ENCODE measurements around the gene NIFK. TPM values are rescaled to one million over a fixed set of nuclear protein-coding genes. Genes with fewer than 3 reads are reported as not detected.
"Not testable (repeated sequence)": the region's sequence is repeated elsewhere in the genome, so short reads cannot be mapped to it uniquely, and the experiment has no call there.

Gene NIFK
- total RNA-seq, 2 donors from 2014 or later: 30.2 to 31.9 TPM

- DNase-seq: peak; percentile 96 to 97 (median 97)
- Mint-ChIP-seq H3K36me3 (ENCODE audit: low read depth) (no peaks in the 10 kb centered on the region), H3K4me1 (peaks cover 20% of the 10 kb centered on the region), H3K27ac (peak within 1 kb of the TSS; percentile 97), H3K4me3 (peak within 1 kb of the TSS; percentile 99), H3K27me3 (no peaks in the 10 kb centered on the region)
- H3K9me3 ChIP-seq (ENCODE audit: control insufficient read depth, low read length, poor library complexity, severe bottlenecking): no peaks in the 10 kb centered on the region
- peak; percentile 99 for ATAC-seq
These were observed 18.8 kb upstream of the NIFK start, which contains the start of gene TSN for GRCh38 chr2:121755237-121756111. TSN (plus strand) TSS chr2:121755651; CDS start chr2:121755780, 129 bp downstream.

- peak overlapping the region; percentile 99 for H3K4me3 Mint-ChIP-seq
- H3K9me3 ChIP-seq (ENCODE audit: control insufficient read depth, low read length, poor library complexity, severe bottlenecking): no peaks in the 10 kb centered on the region
- DNase-seq: no peak
- peak overlapping the region; percentile 97 for H3K27ac Mint-ChIP-seq
- H3K27me3 Mint-ChIP-seq: no peaks in the 10 kb centered on the region
- H3K36me3 Mint-ChIP-seq (ENCODE audit: low read depth): no peaks in the 10 kb centered on the region
- ATAC-seq: no peak
- H3K4me1 Mint-ChIP-seq: peaks cover 20% of the 10 kb centered on the region
These were observed 18.2 kb upstream of the NIFK start for GRCh38 chr2:121754851-121755236.

GRCh38 chr2:121748202-121748601 lies 11.5 kb upstream of the NIFK start:
- no peaks in the 10 kb centered on the region for H3K36me3 Mint-ChIP-seq (ENCODE audit: low read depth)
- no peak overlapping the region for H3K27ac Mint-ChIP-seq
- H3K27me3 Mint-ChIP-seq: peaks cover 7% of the 10 kb centered on the region
- no peak for DNase-seq
- no peaks in the 10 kb centered on the region for H3K4me1 Mint-ChIP-seq
- no peak overlapping the region for H3K4me3 Mint-ChIP-seq
- H3K9me3 ChIP-seq (ENCODE audit: control insufficient read depth, low read length, poor library complexity, severe bottlenecking): no peaks in the 10 kb centered on the region
- no peak for ATAC-seq

GRCh38 chr2:121746071-121746578 lies 9.4 kb upstream of the NIFK start:
- H3K27me3 Mint-ChIP-seq: peaks cover 7% of the 10 kb centered on the region
- H3K27ac Mint-ChIP-seq: no peak overlapping the region
- no peaks in the 10 kb centered on the region for H3K4me1 Mint-ChIP-seq
- no peak for DNase-seq
- no peak overlapping the region for H3K4me3 Mint-ChIP-seq
- no peaks in the 10 kb centered on the region for H3K9me3 ChIP-seq (ENCODE audit: control insufficient read depth, low read length, poor library complexity, severe bottlenecking)
- no peak for ATAC-seq
- no peaks in the 10 kb centered on the region for H3K36me3 Mint-ChIP-seq (ENCODE audit: low read depth)

- Mint-ChIP-seq H3K27me3 (peaks cover 7% of the 10 kb centered on the region), H3K4me3 (no peak overlapping the region), H3K27ac (no peak overlapping the region), H3K36me3 (ENCODE audit: low read depth) (peaks cover 2% of the 10 kb centered on the region), H3K4me1 (peaks cover 4% of the 10 kb centered on the region)
- ATAC-seq: no peak
- H3K9me3 ChIP-seq (ENCODE audit: control insufficient read depth, low read length, poor library complexity, severe bottlenecking): no peaks in the 10 kb centered on the region
- no peak for DNase-seq
These were observed 4.8 kb upstream of the NIFK start for GRCh38 chr2:121741450-121741849.

- Mint-ChIP-seq H3K27ac (no peak overlapping the region), H3K27me3 (peaks cover 7% of the 10 kb centered on the region), H3K36me3 (ENCODE audit: low read depth) (peaks cover 3% of the 10 kb centered on the region), H3K4me3 (no peak overlapping the region), H3K4me1 (peaks cover 5% of the 10 kb centered on the region)
- no peaks in the 10 kb centered on the region for H3K9me3 ChIP-seq (ENCODE audit: control insufficient read depth, low read length, poor library complexity, severe bottlenecking)
- DNase-seq: no peak
- no peak for ATAC-seq
These were observed 4.3 kb upstream of the NIFK start for GRCh38 chr2:121740973-121741372.

GRCh38 chr2:121736140-121736461 lies 574 bp downstream of the NIFK start:
- H3K4me3 Mint-ChIP-seq: peak overlapping the region; percentile 97
- H3K4me1 Mint-ChIP-seq: peaks cover 21% of the 10 kb centered on the region
- H3K9me3 ChIP-seq (ENCODE audit: control insufficient read depth, low read length, poor library complexity, severe bottlenecking): no peaks in the 10 kb centered on the region
- H3K27ac Mint-ChIP-seq: peak overlapping the region; percentile 97
- ATAC-seq: no peak
- H3K36me3 Mint-ChIP-seq (ENCODE audit: low read depth): peaks cover 10% of the 10 kb centered on the region
- DNase-seq: no peak
- no peaks in the 10 kb centered on the region for H3K27me3 Mint-ChIP-seq

- Mint-ChIP-seq H3K36me3 (ENCODE audit: low read depth) (peaks cover 10% of the 10 kb centered on the region), H3K27ac (peak overlapping the region; percentile 97), H3K4me3 (peak overlapping the region; percentile 97), H3K4me1 (peaks cover 21% of the 10 kb centered on the region), H3K27me3 (no peaks in the 10 kb centered on the region)
- no peak for ATAC-seq
- H3K9me3 ChIP-seq (ENCODE audit: control insufficient read depth, low read length, poor library complexity, severe bottlenecking): no peaks in the 10 kb centered on the region
- DNase-seq: no peak
These were observed 1.1 kb downstream of the NIFK start for GRCh38 chr2:121735518-121736074.

- not testable (repeated sequence) for H3K9me3 ChIP-seq (ENCODE audit: control insufficient read depth, low read length, poor library complexity, severe bottlenecking); DNase-seq; ATAC-seq; H3K36me3 Mint-ChIP-seq (ENCODE audit: low read depth); H3K4me3 Mint-ChIP-seq; H3K27me3 Mint-ChIP-seq; H3K27ac Mint-ChIP-seq
- peaks cover 21% of the 10 kb centered on the region for H3K4me1 Mint-ChIP-seq
These were observed 2.1 kb downstream of the NIFK start for GRCh38 chr2:121734544-121734943.

GRCh38 chr2:121731366-121731765 lies 5.3 kb downstream of the NIFK start:
- Mint-ChIP-seq H3K27ac (peak overlapping the region; percentile 67), H3K4me1 (peaks cover 17% of the 10 kb centered on the region), H3K4me3 (no peak overlapping the region), H3K27me3 (no peaks in the 10 kb centered on the region), H3K36me3 (ENCODE audit: low read depth) (peaks cover 12% of the 10 kb centered on the region)
- ATAC-seq: no peak
- no peaks in the 10 kb centered on the region for H3K9me3 ChIP-seq (ENCODE audit: control insufficient read depth, low read length, poor library complexity, severe bottlenecking)
- no peak for DNase-seq

GRCh38 chr2:121727950-121728349 lies 8.7 kb downstream of the NIFK start:
- H3K27ac Mint-ChIP-seq: peak overlapping the region; percentile 72
- no peaks in the 10 kb centered on the region for H3K27me3 Mint-ChIP-seq
- H3K4me1 Mint-ChIP-seq: peaks cover 6% of the 10 kb centered on the region
- DNase-seq (no peak), ATAC-seq (no peak)
- no peaks in the 10 kb centered on the region for H3K9me3 ChIP-seq (ENCODE audit: control insufficient read depth, low read length, poor library complexity, severe bottlenecking)
- H3K4me3 Mint-ChIP-seq: no peak overlapping the region
- H3K36me3 Mint-ChIP-seq (ENCODE audit: low read depth): peaks cover 11% of the 10 kb centered on the region

- ATAC-seq: no peak
- peaks cover 6% of the 10 kb centered on the region for H3K4me1 Mint-ChIP-seq
- H3K9me3 ChIP-seq (ENCODE audit: control insufficient read depth, low read length, poor library complexity, severe bottlenecking): no peaks in the 10 kb centered on the region
- no peak overlapping the region for H3K4me3 Mint-ChIP-seq
- DNase-seq: no peak
- peaks cover 11% of the 10 kb centered on the region for H3K36me3 Mint-ChIP-seq (ENCODE audit: low read depth)
- no peaks in the 10 kb centered on the region for H3K27me3 Mint-ChIP-seq
- H3K27ac Mint-ChIP-seq: peak overlapping the region; percentile 72
These were observed 9.3 kb downstream of the NIFK start for GRCh38 chr2:121727332-121727731.

- Mint-ChIP-seq H3K4me3 (no peak overlapping the region), H3K27ac (no peak overlapping the region), H3K36me3 (ENCODE audit: low read depth) (peaks cover 5% of the 10 kb centered on the region), H3K4me1 (peaks cover 4% of the 10 kb centered on the region), H3K27me3 (no peaks in the 10 kb centered on the region)
- no peaks in the 10 kb centered on the region for H3K9me3 ChIP-seq (ENCODE audit: control insufficient read depth, low read length, poor library complexity, severe bottlenecking)
- no peak for ATAC-seq
- no peak for DNase-seq
These were observed 13.4 kb downstream of the NIFK start for GRCh38 chr2:121723316-121723715.
